Psoas muscle (tissue), 8 donors: ENCODE measurements around the gene ENKUR. TPM values are rescaled to one million over a fixed set of nuclear protein-coding genes. Genes with fewer than 3 reads are reported as not detected.

ENCODE experiments used
- ATAC-seq, 4 donors: fragments of 200-7000 bp; cut with Tn5 transposase; one replicate each; pipeline ENCODE4 v1.9.1; 2020; ENCODE audit warnings: moderate library complexity in 3 of 4, mild to moderate bottlenecking in 2 of 4
- DNase-seq, 2 donors: peaks; one replicate each; pipeline ENCODE4 v3.0.0-alpha.2; 2020
- H3K27ac ChIP-seq: fragments of 200-600 bp; one replicate; pipeline ENCODE4 v1.8.0; 2022
- H3K27me3 ChIP-seq, 3 donors: fragments of 200-600 bp in 1 of 3; one replicate each; pipeline versions ENCODE4 v1.6.1 to v1.8.0; 2013 to 2022; ENCODE audit warnings: low read length in 2 of 3, mild to moderate bottlenecking in 2 of 3, moderate library complexity in 1 of 3; ENCODE audit not compliant: insufficient read depth in 3 of 3
- H3K36me3 ChIP-seq, 2 donors: fragments of 200-600 bp in 1 of 2; one replicate each; pipeline versions ENCODE4 v1.6.1 to v1.8.0; 2013 to 2022; ENCODE audit warnings: low read depth in 1 of 2, mild to moderate bottlenecking in 1 of 2, moderate library complexity in 1 of 2; ENCODE audit not compliant: insufficient read depth in 1 of 2
- H3K4me1 ChIP-seq: fragments of 200-600 bp; one replicate; pipeline ENCODE4 v1.8.0; 2022
- H3K4me3 ChIP-seq: fragments of 200-600 bp; one replicate; pipeline ENCODE4 v1.8.0; 2022; ENCODE audit warnings: mild to moderate bottlenecking
- H3K9me3 ChIP-seq: fragments of 200-600 bp; one replicate; pipeline ENCODE4 v1.8.0; 2022
- CTCF ChIP-seq: fragments of 200-600 bp; IDR thresholded peaks from one replicate; pipeline ENCODE4 v1.8.0; 2022; ENCODE audit warnings: antibody characterized with exemption
- WGBS, 3 donors: extraction: QIAGEN DNeasy Blood & Tissue Kit; methylation state at CpG; one replicate each; pipeline versions ENCODE4 v1.1.6 to v1.1.7; 2013; 5-methylcytosine and 5-hydroxymethylcytosine counted together
- intact Hi-C, 2 donors: fragments of 100-400 bp; cut with DNase I; formaldehyde crosslinking; loops; one replicate each; pipeline versions ENCODE4 v1.11.0 to v1.14.2; 2022
- polyA plus RNA-seq, 3 donors: library from polyadenylated mRNA; stranded (reverse); fragments of 200-250 nt; gene quantifications; one replicate each; pipeline ENCODE4 v1.2.3, GENCODE V29; 2013
- total RNA-seq, 4 donors: library from RNA; stranded (reverse); fragmentation: NEBNext Ultra II Directional in 2 of 4; extraction: Animal tissue kit (Norgen Biotek cat#: 25700) in 2 of 4; gene quantifications; one replicate each; pipeline versions ENCODE4 v1.2.1 to v1.2.4, GENCODE V29; 2021 to 2023
- donor health status: healthy with polysubstance abuse.
- donor health status: DM: no; HTN: no; CAD: no; lungs with moderate emphysema.
- donor health status: Bipolar disorder and iron deficiency.
- donor health status: healthy.
- donor health status: DM: yes; HTN: yes; CAD: no.
- donor health status: DM: no; HTN: no; CAD: no.
- donor health status: DM: no; HTN: no; CAD: no.
- donor health status: DM: yes; HTN: yes; CAD: no.

The ENKUR gene
- total and polyA plus RNA-seq, 7 donors = 0.03 to 0.05 TPM; not detected in 5

DNA sequence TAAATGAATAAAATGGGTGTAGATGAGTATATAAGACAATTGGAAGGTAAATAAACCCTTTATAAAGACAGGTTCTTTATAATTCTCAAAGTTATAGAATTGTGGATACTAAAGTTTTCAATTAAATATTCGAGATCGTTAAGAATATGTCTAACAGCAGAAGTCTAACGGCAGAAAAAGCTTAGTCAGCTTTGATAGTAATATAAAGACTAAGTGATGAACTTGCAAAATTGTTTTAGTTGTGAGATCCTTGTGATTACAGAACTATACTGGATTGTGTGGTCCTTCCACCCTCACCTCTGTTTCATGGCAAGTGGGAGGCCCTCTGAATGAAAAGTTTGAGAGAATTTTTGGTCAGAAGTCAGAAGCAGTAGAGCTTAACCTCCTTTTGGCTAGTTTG is 2.7 kb upstream of the ENKUR start:
- no peak for TF ChIP-seq CTCF
- H3K27ac ChIP-seq = no peak overlapping the region
- H3K9me3 ChIP-seq = no peaks in the 10 kb centered on the region
- ATAC-seq (no peak), DNase-seq (no peak)
- 97 to 98% (median 97%) methylated on average over 3 of the region's 3 CpGs for WGBS, 3 donors
- intact Hi-C loops = loop anchor here (10.0 kb wide), 3 partner anchors 294 to 384 kb away; partner anchors contain the start of gene ARHGAP21 (in 1 of the 2)
- peaks cover 0 to 5% of the 10 kb centered on the region in 2 donors for H3K36me3 ChIP-seq
- H3K4me3 ChIP-seq = no peak overlapping the region
- H3K27me3 ChIP-seq = no peaks in the 10 kb centered on the region
- peaks cover 11% of the 10 kb centered on the region for H3K4me1 ChIP-seq

- H3K9me3 ChIP-seq = no peaks in the 10 kb centered on the region
- peak overlapping the region; percentile 86 for H3K4me3 ChIP-seq
- intact Hi-C loops = loop anchor here (2.0 to 10.0 kb wide), 4 partner anchors 293 to 383 kb away; partner anchors contain the start of gene ARHGAP21 (in 1 of the 2)
- WGBS, 3 donors = 91 to 96% (median 91%) methylated on average over 6 of the region's 6 CpGs
- DNase-seq (no peak), ATAC-seq (no peak)
- peaks cover 0 to 5% of the 10 kb centered on the region in 2 donors for H3K36me3 ChIP-seq
- H3K27me3 ChIP-seq = no peaks in the 10 kb centered on the region
- peak overlapping the region; percentile 95 for H3K27ac ChIP-seq
- H3K4me1 ChIP-seq = peaks cover 11% of the 10 kb centered on the region
- no peak for TF ChIP-seq CTCF
Measured at GRCh38 chr10:25017661-25018060, 1.7 kb upstream of the ENKUR start.

GRCh38 chr10:25017154-25017590 is 1.2 kb upstream of the ENKUR start:
- Histone ChIP-seq H3K9me3 (no peaks in the 10 kb centered on the region), H3K4me3 (peak overlapping the region; percentile 86), H3K36me3 (peaks cover 0 to 2% of the 10 kb centered on the region in 2 donors), H3K27me3 (no peaks in the 10 kb centered on the region), H3K27ac (peak overlapping the region; percentile 95), H3K4me1 (peaks cover 11% of the 10 kb centered on the region)
- no peak for DNase-seq
- peak in 2 of 4 donors; percentile 0 to 4 for ATAC-seq
- no peak for TF ChIP-seq CTCF
- WGBS, 3 donors = 5 to 6% (median 6%) methylated on average over 10 of the region's 10 CpGs
- intact Hi-C loops = loop anchor here (2.0 to 10.0 kb wide), 4 partner anchors 292 to 382 kb away; partner anchors contain the start of gene ARHGAP21 (in 1 of the 2)

DNA sequence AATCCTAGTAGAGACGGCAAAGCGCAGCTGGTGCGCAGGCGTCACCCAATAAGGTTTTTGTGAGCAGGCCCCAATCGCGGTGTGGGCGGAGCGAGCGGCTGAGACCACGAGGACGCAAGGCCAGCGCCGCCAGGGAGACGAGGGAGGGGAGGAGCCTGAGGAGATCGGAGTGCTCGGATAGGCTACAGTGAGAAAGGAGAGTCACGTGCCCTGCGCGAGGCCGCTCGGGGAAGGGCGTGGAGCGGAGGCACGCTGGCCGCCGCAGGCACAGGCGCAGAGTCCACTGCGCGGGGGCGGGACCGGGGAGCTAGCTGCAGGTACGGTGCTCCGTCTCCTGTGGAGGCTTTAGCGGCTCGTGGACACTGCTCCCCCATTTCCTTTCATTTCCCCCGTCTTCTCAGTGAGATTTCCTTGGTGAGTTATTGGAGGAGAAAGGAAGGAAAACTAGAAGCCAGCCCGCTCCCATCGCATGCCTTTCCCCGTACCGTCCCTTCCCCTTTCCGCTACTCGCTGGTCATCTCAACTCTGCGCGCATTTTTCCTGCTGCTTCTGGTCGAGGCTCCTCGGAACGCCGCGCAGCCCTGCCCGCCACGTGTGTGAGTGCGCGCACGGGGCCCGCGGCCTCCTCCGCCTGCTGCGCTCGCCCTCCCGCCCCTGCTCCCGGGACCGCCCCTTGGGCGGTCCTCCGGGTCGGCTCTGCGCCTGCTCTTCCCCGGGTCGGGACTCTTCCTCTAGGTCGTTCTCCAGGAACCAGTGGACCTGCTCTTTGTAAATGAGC is 607 bp upstream of the ENKUR start, which contains the start of gene THNSL1:
THNSL1 (plus strand) TSS at position 237 of the 778 bp plus-strand sequence. CDS start 6,612 bp downstream, outside the sequence.
- ATAC-seq = peak; percentile 99 to 100 (median 99)
- Histone ChIP-seq H3K9me3 (no peaks in the 10 kb centered on the region), H3K27ac (peak within 1 kb of the TSS; percentile 95), H3K27me3 (no peaks in the 10 kb centered on the region), H3K4me3 (peak within 1 kb of the TSS; percentile 86), H3K4me1 (peaks cover 11% of the 10 kb centered on the region), H3K36me3 (no peaks in the 10 kb centered on the region)
- WGBS, 3 donors = 0% methylated on average over 59 to 69 of the region's 69 CpGs
- TF ChIP-seq CTCF = no peak
- peak; percentile 99 for DNase-seq
- intact Hi-C loops = loop anchor here (2.0 to 10.0 kb wide), 4 partner anchors 292 to 382 kb away; partner anchors contain the start of gene ARHGAP21 (in 1 of the 2)
